Measurements from ENCODE around the gene ATP6V0D1. TPM values are rescaled to one million over a fixed set of nuclear protein-coding genes. Genes with fewer than 3 reads are reported as not detected.
A peak's percentile ranks its signal among the peaks of the same experiment; 100 is the strongest.

Gene ATP6V0D1
- total and polyA plus RNA-seq, 5 experiments from 2014 or later: 33.3 to 89.6 (median 74.7) TPM

DNA sequence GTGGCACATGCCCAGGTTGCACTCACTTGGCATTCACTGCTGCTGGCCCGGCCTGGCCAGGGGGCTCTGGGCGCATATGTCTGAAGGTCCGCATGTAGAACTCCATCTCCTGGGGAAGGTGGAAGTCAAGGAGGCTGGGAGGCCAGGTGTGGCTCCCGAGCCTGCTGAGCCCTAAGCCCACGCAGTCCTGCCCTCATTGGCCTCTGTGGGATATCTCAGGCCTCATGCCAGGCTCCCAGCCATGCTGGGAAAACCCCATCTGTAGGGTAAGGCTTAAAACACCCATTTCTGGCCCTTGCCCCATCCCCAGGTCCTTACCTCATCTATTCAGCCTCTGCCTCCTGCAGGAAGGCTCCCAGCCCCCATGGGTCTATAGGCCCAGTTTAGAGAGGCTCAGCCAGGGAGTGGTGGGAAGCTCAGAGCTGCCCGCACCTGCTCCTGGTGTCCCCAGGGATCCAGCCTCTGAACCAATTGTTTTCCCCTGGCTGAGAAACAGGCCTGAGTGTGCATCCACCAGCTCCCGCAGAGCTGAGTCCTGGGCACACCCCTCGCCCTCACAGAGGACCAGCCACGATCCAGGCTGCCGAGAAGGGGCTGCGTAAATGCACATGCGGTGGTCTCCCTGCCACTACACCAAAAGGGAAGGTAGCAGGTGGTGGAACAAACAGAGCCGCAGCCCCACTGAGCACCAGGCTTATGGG lies 85.3 kb downstream of the ATP6V0D1 start:
- Mint-ChIP-seq H3K27ac (no peak overlapping the region), H3K4me1 (peaks cover 9 to 22% (median 10%) of the 10 kb centered on the region in 4 donors), H3K4me3 (peak overlapping the region in 4 of 10 donors; percentile 2 to 45 (median 24)), H3K36me3 (peaks cover 0 to 2% (median 0%) of the 10 kb centered on the region in 3 donors), H3K27me3 (peaks cover 5 to 49% (median 19%) of the 10 kb centered on the region in 5 donors), H3K9me3 (no peaks in the 10 kb centered on the region)
- ATAC-seq (no peak), DNase-seq (no peak)
- POLR2A ChIA-PET: no interaction called here

DNA sequence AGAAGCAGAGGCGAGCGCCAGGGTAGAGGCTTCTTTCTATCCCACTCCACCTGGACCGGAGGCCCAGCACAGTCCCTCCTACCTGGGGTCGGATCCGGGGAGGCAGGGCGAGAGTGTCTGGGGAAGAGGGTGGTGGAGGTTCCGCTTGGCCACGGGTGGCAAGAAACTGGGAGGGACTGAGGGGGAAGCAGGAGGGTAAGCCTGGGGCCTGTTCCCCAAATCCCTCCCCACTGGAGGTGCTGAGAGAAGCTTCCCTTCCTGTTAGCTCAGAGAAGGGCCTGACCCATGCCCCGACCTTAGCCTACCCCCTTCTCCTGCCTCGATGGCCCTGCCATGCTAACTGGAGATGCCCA lies 85.9 kb downstream of the ATP6V0D1 start:
- DNase-seq (no peak), ATAC-seq (no peak)
- Mint-ChIP-seq H3K4me1 (peaks cover 9 to 25% (median 10%) of the 10 kb centered on the region in 4 donors), H3K27me3 (peaks cover 5 to 47% (median 19%) of the 10 kb centered on the region in 5 donors), H3K9me3 (no peaks in the 10 kb centered on the region), H3K4me3 (peak overlapping the region in 4 of 10 donors; percentile 16 to 36 (median 28)), H3K36me3 (peaks cover 0 to 2% (median 0%) of the 10 kb centered on the region in 3 donors), H3K27ac (no peak overlapping the region)
- POLR2A ChIA-PET: no interaction called here

DNA sequence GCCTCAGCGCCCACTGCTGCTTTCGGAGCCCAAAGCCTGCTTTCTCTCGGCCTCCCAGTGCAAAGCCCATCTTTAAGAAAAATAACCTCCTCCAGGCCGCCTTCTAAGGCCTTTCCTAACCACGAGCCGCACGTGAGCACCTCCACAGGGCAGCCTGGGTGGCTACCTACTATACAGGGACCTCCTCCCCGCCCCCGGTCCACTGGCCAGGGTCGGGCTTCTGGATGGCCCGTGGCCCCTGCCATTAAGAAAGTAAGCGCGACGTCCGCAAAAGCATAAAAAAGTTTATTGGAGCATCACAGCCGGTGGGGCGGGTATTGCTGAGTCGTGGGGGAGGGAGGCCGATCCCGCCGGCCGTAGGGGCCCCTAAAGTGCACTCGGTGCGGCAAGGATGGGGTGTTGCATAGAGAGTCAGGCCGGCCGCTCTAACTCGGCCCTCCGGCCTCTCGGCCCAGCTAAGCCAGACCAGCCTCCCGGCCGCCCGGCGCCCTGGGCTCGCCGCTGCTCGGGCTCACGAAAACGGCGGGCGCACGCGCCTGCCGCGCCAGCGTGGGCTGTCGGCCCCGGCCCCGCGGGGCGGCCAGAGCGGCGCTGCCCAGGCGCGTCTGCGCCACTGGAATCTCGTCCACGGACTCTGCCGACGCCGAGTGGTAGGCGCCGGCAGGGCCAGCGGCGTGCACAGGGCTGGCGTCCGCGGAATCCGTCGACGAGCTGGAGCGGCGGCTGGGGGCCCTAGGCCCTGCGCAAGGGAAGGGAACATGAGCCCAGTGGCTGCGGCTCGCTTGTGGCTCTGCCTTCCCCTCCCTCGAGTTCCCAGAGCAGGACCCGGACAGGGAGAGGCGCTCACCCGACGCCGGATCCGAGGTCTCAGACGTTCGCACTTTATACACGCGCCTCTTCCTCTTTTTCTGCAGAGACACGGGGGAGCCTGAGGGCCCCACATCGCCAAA lies 86.5 kb downstream of the ATP6V0D1 start:
- Mint-ChIP-seq H3K9me3 (no peaks in the 10 kb centered on the region), H3K36me3 (peaks cover 0 to 2% (median 0%) of the 10 kb centered on the region in 3 donors), H3K4me3 (peak overlapping the region; percentile 48 to 92 (median 70)), H3K4me1 (peaks cover 9 to 25% (median 10%) of the 10 kb centered on the region in 4 donors), H3K27me3 (peaks cover 5 to 45% (median 19%) of the 10 kb centered on the region in 5 donors), H3K27ac (peak overlapping the region in 1 of 10 donors; percentile 78)
- POLR2A ChIA-PET: no interaction called here
- ATAC-seq (peak; percentile 27 to 39), DNase-seq (peak in 1 of 10 donors; percentile 14)

DNA sequence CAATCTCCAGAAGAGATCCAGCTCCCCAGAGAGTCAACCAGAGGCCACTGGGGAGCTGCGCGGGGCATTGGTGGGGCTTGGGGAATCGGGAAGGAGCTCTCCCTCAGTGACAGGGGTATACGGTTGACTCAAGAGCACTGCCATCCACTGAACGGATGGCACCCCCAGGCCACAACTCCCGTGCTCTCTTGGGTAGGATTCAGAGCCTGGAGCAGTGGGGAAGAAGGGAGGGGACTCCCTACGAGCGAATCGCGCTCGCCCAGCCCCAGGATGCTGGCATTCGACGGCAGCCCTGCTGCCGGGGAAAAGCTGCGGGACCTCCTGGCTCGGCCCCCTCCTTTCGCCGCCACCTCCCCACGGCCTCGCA lies 87.2 kb downstream of the ATP6V0D1 start:
- DNase-seq (no peak), ATAC-seq (peak; percentile 9 to 43)
- H3K4me1 Mint-ChIP-seq: peaks cover 9 to 25% (median 10%) of the 10 kb centered on the region in 4 donors
- peak overlapping the region; percentile 48 to 92 (median 70) for H3K4me3 Mint-ChIP-seq
- H3K27ac Mint-ChIP-seq: no peak overlapping the region
- H3K27me3 Mint-ChIP-seq: peaks cover 5 to 45% (median 19%) of the 10 kb centered on the region in 5 donors
- H3K9me3 Mint-ChIP-seq: no peaks in the 10 kb centered on the region
- H3K36me3 Mint-ChIP-seq: peaks cover 0 to 2% (median 0%) of the 10 kb centered on the region in 3 donors
- POLR2A ChIA-PET: no interaction called here

DNA sequence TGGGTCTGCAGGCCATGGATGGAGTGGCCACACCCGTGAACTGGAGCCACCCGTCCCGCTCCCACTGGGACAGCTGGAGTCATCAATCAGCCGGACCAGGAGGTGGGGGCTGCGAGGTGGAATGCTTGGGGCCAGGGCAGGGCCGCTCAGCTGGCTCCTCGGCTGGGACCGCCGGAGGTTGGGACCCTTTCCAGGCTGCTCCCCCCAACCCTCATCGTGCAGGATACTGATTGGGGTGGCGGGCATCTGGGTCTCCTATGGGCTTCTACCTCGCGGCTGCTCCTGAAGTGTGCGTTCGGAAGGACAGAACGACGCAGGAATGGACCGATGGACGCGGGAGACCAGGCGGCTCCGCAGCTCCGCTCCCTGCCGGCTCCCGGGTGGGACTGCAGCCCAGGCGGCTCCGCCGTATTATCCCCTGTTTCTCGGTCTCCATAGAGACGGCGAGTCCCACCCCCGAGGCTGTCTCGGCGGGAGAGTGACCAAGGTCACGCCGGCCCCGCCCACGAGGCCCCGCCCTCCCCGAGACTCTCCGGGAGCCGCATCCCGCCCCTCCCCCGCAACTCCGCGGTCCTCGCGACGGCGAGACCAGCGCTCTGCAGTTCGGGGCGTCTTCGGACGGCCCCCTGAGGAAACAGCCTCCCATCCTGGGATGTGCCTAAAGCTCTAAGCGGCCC lies 87.7 kb downstream of the ATP6V0D1 start, which contains the start of gene TPPP3:
Gene TPPP3 (minus strand): TSS at position 388 of the 677 bp plus-strand sequence. CDS start 2,387 bp downstream, outside the sequence.
- Mint-ChIP-seq H3K9me3 (no peaks in the 10 kb centered on the region), H3K4me3 (peak within 1 kb of the TSS; percentile 48 to 92 (median 70)), H3K27ac (peak within 1 kb of the TSS in 3 of 10 donors; percentile 53 to 78 (median 67)), H3K4me1 (peaks cover 9 to 25% (median 10%) of the 10 kb centered on the region in 4 donors), H3K27me3 (peaks cover 5 to 45% (median 19%) of the 10 kb centered on the region in 5 donors), H3K36me3 (peaks cover 0 to 2% (median 0%) of the 10 kb centered on the region in 3 donors)
- ATAC-seq (peak; percentile 71 to 72), DNase-seq (peak in 6 of 10 donors; percentile 12 to 72 (median 31))
- POLR2A ChIA-PET: no interaction called here

DNA sequence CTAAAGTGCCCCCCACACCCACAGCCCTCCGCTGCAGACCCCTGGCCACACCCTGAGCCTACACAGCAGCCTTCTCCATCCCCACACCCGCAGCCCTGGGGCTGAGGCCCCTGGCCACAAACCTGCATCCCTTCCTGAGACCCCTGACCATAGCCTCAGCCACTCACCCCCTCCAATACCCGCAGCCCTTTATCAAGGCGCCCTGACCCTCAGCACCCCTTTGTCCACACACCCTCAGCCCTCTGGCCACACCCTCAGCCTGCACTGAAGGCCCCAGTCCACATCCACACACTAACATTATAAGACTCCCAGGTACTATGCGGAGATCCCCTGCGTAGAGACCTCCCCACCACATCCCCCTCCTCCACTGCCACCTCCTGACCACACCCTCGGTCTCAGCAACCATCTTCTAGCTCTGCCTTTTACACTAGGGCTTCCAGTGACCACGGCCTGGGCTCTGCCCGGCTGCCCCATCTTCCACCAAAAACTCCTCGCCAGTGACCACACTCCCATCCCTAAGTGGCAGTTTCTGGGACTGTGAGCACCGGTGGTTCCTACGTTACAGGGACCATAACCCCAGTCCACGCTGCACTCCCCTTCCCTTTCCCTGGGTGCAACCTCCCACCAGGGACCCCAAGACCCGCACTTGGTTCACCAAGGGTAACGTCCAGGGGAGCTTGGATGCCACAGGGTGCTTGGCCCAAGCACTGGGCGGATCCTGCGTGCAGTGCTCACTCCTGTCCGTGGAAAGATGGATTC lies 88.5 kb downstream of the ATP6V0D1 start:
- Mint-ChIP-seq H3K27ac (peak overlapping the region in 2 of 10 donors; percentile 53 to 67), H3K4me3 (peak overlapping the region in 3 of 10 donors; percentile 26 to 57 (median 36))
- POLR2A ChIA-PET: no interaction called here

DNA sequence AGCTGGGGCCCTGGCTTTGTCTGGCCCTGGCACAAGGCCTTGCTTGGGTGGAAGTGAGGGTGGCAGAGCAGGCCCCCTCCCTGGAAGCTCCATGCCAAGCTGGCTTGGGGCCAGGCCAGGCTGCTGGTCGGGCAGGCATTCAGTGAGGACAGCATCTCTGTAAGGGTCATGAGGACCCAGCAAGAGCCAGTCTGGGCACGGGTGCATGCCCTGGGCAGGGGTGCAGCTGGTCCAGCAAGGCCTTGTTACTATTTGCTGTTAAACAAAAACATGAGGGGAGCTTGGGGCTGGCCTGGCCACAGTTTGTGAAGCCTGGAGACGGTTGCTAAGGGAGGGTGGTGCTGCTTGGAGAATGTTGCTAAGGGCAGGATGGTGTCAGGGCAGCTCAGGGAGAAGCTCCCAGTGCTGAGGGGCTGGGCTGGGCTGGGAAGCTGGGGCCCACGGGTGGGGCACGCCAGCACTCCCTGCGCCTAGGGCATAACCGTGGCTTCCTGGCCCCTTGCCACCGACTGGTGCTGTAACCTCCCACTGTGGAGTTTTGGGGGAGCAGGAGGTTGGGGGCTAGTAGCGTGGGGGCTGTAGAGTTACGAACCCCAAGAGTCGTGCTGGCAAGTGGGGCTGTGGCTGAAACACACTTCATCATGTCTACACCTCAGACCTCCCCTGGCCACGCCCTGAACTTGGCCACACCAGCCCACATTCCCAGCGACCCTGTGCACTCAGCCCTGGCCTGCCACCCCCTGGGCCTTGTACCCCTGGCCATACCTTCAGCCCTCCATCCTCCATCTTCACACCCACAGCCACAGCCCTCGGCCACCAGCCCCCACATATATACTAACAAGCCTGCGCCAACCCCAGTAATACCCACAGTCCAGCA lies 89.3 kb downstream of the ATP6V0D1 start:
- H3K27me3 Mint-ChIP-seq: peaks cover 5 to 36% (median 19%) of the 10 kb centered on the region in 5 donors
- POLR2A ChIA-PET: no interaction called here
- ATAC-seq: no peak

More for the DNA sequence above, 88.5 kb downstream of the ATP6V0D1 start:
- Mint-ChIP-seq H3K36me3 (peaks cover 0 to 2% (median 0%) of the 10 kb centered on the region in 3 donors), H3K27me3 (peaks cover 5 to 44% (median 19%) of the 10 kb centered on the region in 5 donors), H3K9me3 (no peaks in the 10 kb centered on the region), H3K4me1 (peaks cover 9 to 25% (median 10%) of the 10 kb centered on the region in 4 donors)
- DNase-seq (no peak), ATAC-seq (no peak)

DNA sequence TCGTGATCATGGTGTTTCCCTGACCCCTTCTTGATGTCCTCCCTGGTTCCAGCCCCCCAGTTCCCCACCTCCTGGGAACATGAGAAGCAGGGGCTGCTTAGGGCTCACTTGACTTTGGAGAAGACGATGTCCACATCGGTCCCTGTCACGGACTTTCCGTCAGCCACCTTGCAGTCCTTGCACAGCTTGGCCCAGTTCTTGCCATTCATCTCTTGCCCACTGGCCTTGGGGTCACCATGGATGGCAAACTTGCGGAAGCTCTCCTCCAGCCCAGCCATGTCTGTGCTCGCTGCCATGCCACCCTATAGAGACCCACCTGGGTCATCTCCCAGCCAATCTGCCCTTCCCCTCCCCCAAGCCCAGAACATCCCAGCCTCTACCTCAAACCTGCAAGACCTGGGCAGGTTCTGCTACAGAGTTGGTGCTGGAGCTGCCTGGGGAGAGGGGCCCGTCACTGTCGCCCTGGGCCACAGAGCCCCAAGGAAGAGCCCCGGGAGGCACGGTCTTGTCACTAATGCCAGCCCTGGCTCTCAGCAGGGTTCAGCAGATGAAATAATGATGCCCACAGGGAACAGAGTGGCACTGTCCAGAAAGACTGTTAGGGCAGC lies 90.0 kb downstream of the ATP6V0D1 start:
- POLR2A ChIA-PET: no interaction called here
- Mint-ChIP-seq H3K36me3 (peaks cover 0 to 2% (median 0%) of the 10 kb centered on the region in 3 donors), H3K4me1 (peaks cover 9 to 25% (median 10%) of the 10 kb centered on the region in 4 donors), H3K9me3 (no peaks in the 10 kb centered on the region), H3K4me3 (no peak overlapping the region), H3K27ac (no peak overlapping the region), H3K27me3 (peaks cover 5 to 34% (median 19%) of the 10 kb centered on the region in 5 donors)
- ATAC-seq (no peak), DNase-seq (no peak)

More for the DNA sequence above, 89.3 kb downstream of the ATP6V0D1 start:
- no peak for DNase-seq
- Mint-ChIP-seq H3K4me1 (peaks cover 9 to 25% (median 10%) of the 10 kb centered on the region in 4 donors), H3K36me3 (peaks cover 0 to 2% (median 0%) of the 10 kb centered on the region in 3 donors), H3K9me3 (no peaks in the 10 kb centered on the region), H3K27ac (peak overlapping the region in 2 of 10 donors; percentile 67 to 78), H3K4me3 (peak overlapping the region in 3 of 10 donors; percentile 11 to 26 (median 22))

DNA sequence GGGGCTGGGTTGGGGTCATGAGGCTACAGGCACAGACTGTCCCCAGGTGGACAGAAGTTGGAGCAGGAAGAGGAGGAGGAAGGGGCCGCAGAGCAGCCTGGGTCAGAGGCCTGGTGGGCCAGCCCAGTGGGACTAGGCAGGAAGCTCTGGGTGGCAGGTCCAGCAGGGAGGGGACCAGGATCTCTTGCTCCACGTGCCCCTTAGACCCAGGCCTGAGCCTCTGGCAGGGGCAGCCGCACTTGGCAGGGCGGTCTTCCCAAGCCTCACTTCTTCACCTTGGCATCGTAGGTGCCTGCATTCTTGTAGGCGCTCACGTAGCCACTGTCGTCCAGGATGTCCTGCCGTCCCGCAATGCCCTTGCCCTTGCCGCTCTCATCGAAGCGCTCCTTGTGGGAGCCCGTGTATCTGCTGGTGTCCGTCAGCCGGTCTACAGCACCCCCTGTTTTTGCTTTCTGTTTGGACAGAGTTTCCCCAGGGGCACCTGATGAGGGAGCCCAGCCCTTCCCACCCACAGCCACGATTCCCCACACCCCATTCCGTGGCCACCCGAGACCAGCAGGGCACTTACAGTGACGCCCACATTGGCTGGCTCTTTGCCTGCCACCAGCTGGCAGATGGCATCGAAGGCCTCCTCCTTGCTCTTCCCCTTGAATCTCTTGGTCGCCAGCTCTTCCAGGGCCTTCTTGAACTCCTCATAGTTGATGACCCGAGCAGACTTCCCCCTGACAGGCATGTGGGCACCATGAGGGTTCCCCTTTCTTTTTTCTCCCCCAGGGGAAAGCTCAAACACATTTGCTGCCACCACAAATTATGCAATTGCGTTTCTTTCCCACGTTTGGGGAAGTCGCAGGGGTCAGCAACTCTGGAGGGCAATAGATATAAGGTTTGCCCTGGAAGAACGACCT lies 90.8 kb downstream of the ATP6V0D1 start:
- ATAC-seq: no peak
- Mint-ChIP-seq H3K27me3 (peaks cover 5 to 27% (median 19%) of the 10 kb centered on the region in 5 donors), H3K27ac (peak overlapping the region in 2 of 10 donors; percentile 66 to 76), H3K4me1 (peaks cover 7 to 25% (median 10%) of the 10 kb centered on the region in 4 donors), H3K9me3 (no peaks in the 10 kb centered on the region), H3K4me3 (no peak overlapping the region), H3K36me3 (peaks cover 0 to 2% (median 0%) of the 10 kb centered on the region in 3 donors)
- POLR2A ChIA-PET: no interaction called here
- DNase-seq: no peak

DNA sequence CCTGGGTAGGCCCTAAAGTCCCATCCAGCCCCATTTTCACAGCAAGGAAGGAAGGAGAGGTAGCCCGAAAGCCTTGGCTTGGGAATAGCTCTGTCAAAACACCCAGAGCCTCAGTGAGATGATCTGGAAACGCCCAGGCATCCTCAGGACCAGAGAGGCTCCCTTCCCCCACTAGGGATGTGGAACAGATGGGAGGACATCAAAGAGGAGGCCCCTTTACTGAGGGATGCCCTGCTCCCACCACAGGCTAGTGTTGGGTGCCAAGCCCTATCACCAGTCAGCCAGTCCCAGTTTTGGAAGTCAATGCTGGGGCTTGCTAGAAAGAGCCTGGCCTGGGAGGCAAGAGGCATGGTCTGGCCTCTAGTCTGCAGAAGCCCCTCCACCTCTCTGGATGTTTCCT lies 92.4 kb downstream of the ATP6V0D1 start:
- no peaks in the 10 kb centered on the region for H3K9me3 Mint-ChIP-seq

More for the DNA sequence above, 92.4 kb downstream of the ATP6V0D1 start:
- no peak overlapping the region for H3K4me3 Mint-ChIP-seq
- peaks cover under 1 to 19% (median 4%) of the 10 kb centered on the region in 4 donors for H3K4me1 Mint-ChIP-seq
- ATAC-seq: no peak
- H3K27ac Mint-ChIP-seq: no peak overlapping the region
- POLR2A ChIA-PET: interaction anchor here (1.5 kb wide), 1 partner anchor 9 kb away, joined by 3 read pairs; no protein-coding TSS in a partner anchor
- H3K36me3 Mint-ChIP-seq: no peaks in the 10 kb centered on the region
- no peak for DNase-seq
- peaks cover 1 to 13% (median 11%) of the 10 kb centered on the region in 5 donors for H3K27me3 Mint-ChIP-seq

All from naive thymus-derived CD8-positive, alpha-beta T cell (primary cell).